ENCODE data around the gene RPL27. TPM values are rescaled to one million over a fixed set of nuclear protein-coding genes. Genes with fewer than 3 reads are reported as not detected.

The RPL27 gene
- total and polyA plus RNA-seq, 2 of the 8 experiments (the other 6 are each of a cell fraction or from before 2014, with no cell fraction given) = 1,415 to 3,779 TPM

DNA sequence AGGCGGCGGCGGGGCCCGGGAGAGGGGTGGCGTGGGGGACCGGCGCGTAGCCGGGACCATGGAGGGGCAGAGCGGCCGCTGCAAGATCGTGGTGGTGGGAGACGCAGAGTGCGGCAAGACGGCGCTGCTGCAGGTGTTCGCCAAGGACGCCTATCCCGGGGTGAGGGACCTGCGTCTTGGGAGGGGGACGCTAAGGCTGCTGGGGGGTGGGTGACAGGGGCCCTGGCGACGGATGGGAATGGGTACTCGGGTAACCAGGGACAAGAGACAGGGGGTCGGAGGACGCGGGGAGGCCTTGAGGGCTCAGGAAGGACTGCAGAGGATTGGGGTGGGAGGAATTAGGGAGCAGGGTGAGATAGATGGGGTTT lies 27.1 kb downstream of the RPL27 start:
- H3K23ac ChIP-seq (ENCODE audit: insufficient read length) = no peak overlapping the region
- H3K79me1 ChIP-seq (ENCODE audit: low read depth, low read length) = peaks cover under 1% of the 10 kb centered on the region; the same call in 1 of the 2 replicates
- peak overlapping the region; percentile 58 to 79 (median 66) for H3K4me3 ChIP-seq (ENCODE audit: extremely low read depth in 1 of 4, insufficient read depth in 2 of 4, low read depth in 3 of 4, low read length in 4 of 4)
- no peak overlapping the region for H3K56ac ChIP-seq (replicated peaks; ENCODE audit: insufficient read length, low read depth, low read length)
- peak overlapping the region in 2 of 4 experiments; percentile 40 to 60; a peak in 4 of 7 replicates for H3K9ac ChIP-seq (replicated peaks in 1 of 4; ENCODE audit: extremely low read depth in 1 of 4, low read depth in 3 of 4, low read length in 3 of 4)
- no peak overlapping the region for H4K8ac ChIP-seq (ENCODE audit: extremely low read depth, insufficient read depth, low read length)
- peaks cover 0 to 15% of the 10 kb centered on the region in 2 experiments; a peak in 2 of 4 replicates for H3K79me2 ChIP-seq (ENCODE audit: control insufficient read depth in 1 of 2, insufficient read depth in 2 of 2, low read length in 2 of 2)
- peaks cover 15 to 22% (median 16%) of the 10 kb centered on the region in 4 experiments for H3K4me1 ChIP-seq (replicated peaks in 1 of 4; ENCODE audit: control insufficient read depth in 3 of 4, insufficient read depth in 4 of 4, low read length in 3 of 4)
- H2AK5ac ChIP-seq (ENCODE audit: low read depth, low read length) = no peak overlapping the region
- H3K36me3 ChIP-seq (ENCODE audit: control insufficient read depth in 2 of 4, insufficient read depth in 4 of 4, low read length in 3 of 4) = peaks cover 0 to 20% (median 4%) of the 10 kb centered on the region in 4 experiments; a peak in 2 of 8 replicates
- H2BK20ac ChIP-seq (ENCODE audit: low read length) = no peak overlapping the region
- H2BK5ac ChIP-seq (ENCODE audit: low read depth, low read length) = peak overlapping the region; percentile 60; the same call in 1 of the 2 replicates
- no peak overlapping the region for H3K27ac ChIP-seq (ENCODE audit: low read depth, low read length)
- peak overlapping the region; percentile 48 for H4K91ac ChIP-seq (replicated peaks; ENCODE audit: insufficient read length, low read length)
- H3K14ac ChIP-seq (ENCODE audit: insufficient read length) = no peak overlapping the region
- ChIA-PET CTCF (ENCODE audit: partially characterized antibody) (interaction anchor here (1.2 to 2.0 kb wide), 4 partner anchors 10 to 57 kb away, joined by 3 to 26 read pairs (median 7); no protein-coding TSS in a partner anchor), POLR2A (ENCODE audit: partially characterized antibody) (interaction anchor here (0.7 to 10.8 kb wide), 8 partner anchors 9 to 336 kb away, joined by 3 to 123 read pairs (median 6); partner anchors contain the start of gene RPL27)
- FAIRE-seq (no peak), DNase-seq (ENCODE audit: low read depth in 1 of 2, low spot score in 2 of 2) (no peak)
- H3K9me3 ChIP-seq (ENCODE audit: insufficient read depth in 2 of 2, low read depth in 1 of 2, low read length in 1 of 2) = no peaks in the 10 kb centered on the region
- H3K23me2 ChIP-seq (ENCODE audit: low read depth, low read length) = peaks cover 11% of the 10 kb centered on the region; the same call in 1 of the 2 replicates
- H3K4me2 ChIP-seq (ENCODE audit: insufficient read depth in 1 of 2, low read depth in 2 of 2, low read length in 2 of 2) = peak overlapping the region; percentile 64 to 92
- no peak overlapping the region for H3K4ac ChIP-seq (replicated peaks; ENCODE audit: insufficient read length, low read depth, low read length)
- H4K5ac ChIP-seq (ENCODE audit: insufficient read length, low read depth, low read length) = peak overlapping the region; percentile 65
- no peaks in the 10 kb centered on the region for H3K27me3 ChIP-seq (replicated peaks in 1 of 4; ENCODE audit: control insufficient read depth in 3 of 4, extremely low read depth in 1 of 4, insufficient read depth in 3 of 4, low read length in 3 of 4)
- H2AFZ ChIP-seq (ENCODE audit: low read length) = no peak overlapping the region
- H2BK120ac ChIP-seq (replicated peaks; ENCODE audit: low read depth, low read length) = no peak overlapping the region
- H4K20me1 ChIP-seq (replicated peaks in 1 of 2; ENCODE audit: control insufficient read depth in 1 of 2, insufficient read depth in 2 of 2, low read length in 2 of 2) = no peaks in the 10 kb centered on the region
- 0 out of 2 replicates have a peak overlapping the region, but pooled peaks have one; percentile 61 for H2BK15ac ChIP-seq (ENCODE audit: low read length)
- H3K18ac ChIP-seq (ENCODE audit: extremely low read depth, low read length) = peak overlapping the region; percentile 90; the same call in 1 of the 2 replicates
- peak overlapping the region; percentile 39; the same call in 1 of the 2 replicates for H2BK12ac ChIP-seq (ENCODE audit: low read depth, low read length)
- WGBS, 2 experiments (ENCODE audit: extremely low coverage in 1 of 2, insufficient coverage in 1 of 2, insufficient read length in 1 of 2, insufficient replicate concordance in 2 of 2, low coverage in 1 of 2, low lambda C conversion rate in 2 of 2, missing lambda C conversion rate in 1 of 2) = 13% methylated on average over 3 of the region's 27 CpGs; no CpG with 5 or more reads in 1 of the 2 experiments
- TF ChIP-seq FOSL1 (IDR thresholded peaks at IDR 0.05; ENCODE audit: insufficient read depth, low read depth, low read length) = no peak
- no peak for TF ChIP-seq TAF1 (IDR thresholded peaks at IDR 0.05; ENCODE audit: low read depth, low read length)
- TF ChIP-seq SP1 (IDR thresholded peaks at IDR 0.05; ENCODE audit: low read depth, low read length) = no peak
- TF ChIP-seq EGR1 (IDR thresholded peaks at IDR 0.05; ENCODE audit: borderline replicate concordance, low read depth, low read length) = no peak
- no peak for TF ChIP-seq SIX5 (IDR thresholded peaks at IDR 0.05; ENCODE audit: low read depth, low read length)
- TF ChIP-seq JUND (IDR thresholded peaks at IDR 0.05; ENCODE audit: low read length) = no peak
- no peak for TF ChIP-seq CHD1 (IDR thresholded peaks at IDR 0.05; ENCODE audit: low read depth, low read length)
- TF ChIP-seq, protein P1, sequence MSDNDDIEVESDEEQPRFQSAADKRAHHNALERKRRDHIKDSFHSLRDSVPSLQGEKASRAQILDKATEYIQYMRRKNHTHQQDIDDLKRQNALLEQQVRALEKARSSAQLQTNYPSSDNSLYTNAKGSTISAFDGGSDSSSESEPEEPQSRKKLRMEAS (IDR thresholded peaks at IDR 0.05) = no peak
- TF ChIP-seq BRCA1 (IDR thresholded peaks at IDR 0.05; ENCODE audit: low read depth, low read length) = no peak
- TF ChIP-seq GABPA (IDR thresholded peaks at IDR 0.05; ENCODE audit: borderline replicate concordance, insufficient read depth, low read length) = no peak
- no peak for TF ChIP-seq POLR2A (IDR thresholded peaks at IDR 0.05; ENCODE audit: control extremely low read depth in 1 of 2, low read depth in 2 of 2, low read length in 2 of 2)
- no peak for TF ChIP-seq RAD21 (IDR thresholded peaks at IDR 0.05 in 1 of 2, conservative IDR thresholded peaks at IDR 0.05 in 1 of 2; ENCODE audit: low read depth in 2 of 2, low read length in 2 of 2)
- TF ChIP-seq BACH1 (IDR thresholded peaks at IDR 0.05; ENCODE audit: low read length) = no peak
- TF ChIP-seq SIN3A (conservative IDR thresholded peaks at IDR 0.05 in 1 of 2, IDR thresholded peaks at IDR 0.05 in 1 of 2; ENCODE audit: low read depth in 1 of 2, low read length in 2 of 2) = no peak

Measured in H1 (cell line).